Measurements from ENCODE around the gene CLDND2.
A peak's percentile ranks its signal among the peaks of the same experiment; 100 is the strongest.

Gene CLDND2

GRCh38 chr19:51352783-51353360 is 15.9 kb downstream of the CLDND2 start:
- no peak for DNase-seq

GRCh38 chr19:51351266-51351990 is 17.4 kb downstream of the CLDND2 start:
- no peak for DNase-seq

- no peak for DNase-seq
Measured at GRCh38 chr19:51347209-51347928, 21.4 kb downstream of the CLDND2 start.

- no peak for DNase-seq
Measured at GRCh38 chr19:51346742-51347141, 22.1 kb downstream of the CLDND2 start.

GRCh38 chr19:51345076-51345620 is 23.7 kb downstream of the CLDND2 start:
- DNase-seq: no peak

GRCh38 chr19:51342631-51343569 is 25.9 kb downstream of the CLDND2 start:
- no peak for DNase-seq

- no peak for DNase-seq
Measured at GRCh38 chr19:51341976-51342580, 26.7 kb downstream of the CLDND2 start, which contains the start of gene VSIG10L. TSS of gene VSIG10L (minus strand) at chr19:51342139. CDS start at chr19:51342124, 15 bp downstream.

GRCh38 chr19:51341066-51341465 is 27.7 kb downstream of the CLDND2 start:
- no peak for DNase-seq

- no peak for DNase-seq
Measured at GRCh38 chr19:51339687-51340656, 28.8 kb downstream of the CLDND2 start.

GRCh38 chr19:51339313-51339686 is 29.5 kb downstream of the CLDND2 start:
- no peak for DNase-seq

- DNase-seq: peak in 1 of 2 experiments; percentile 4
Measured at GRCh38 chr19:51338563-51339312, 30.1 kb downstream of the CLDND2 start.

GRCh38 chr19:51337861-51338562 is 30.8 kb downstream of the CLDND2 start:
- no peak for DNase-seq

GRCh38 chr19:51337141-51337860 is 31.5 kb downstream of the CLDND2 start:
- no peak for DNase-seq

- DNase-seq: no peak
Measured at GRCh38 chr19:51333836-51334460, 34.9 kb downstream of the CLDND2 start.

- DNase-seq: no peak
Measured at GRCh38 chr19:51331716-51332115, 37.1 kb downstream of the CLDND2 start.

GRCh38 chr19:51331193-51331592 is 37.6 kb downstream of the CLDND2 start:
- DNase-seq: no peak

- DNase-seq: no peak
Measured at GRCh38 chr19:51330366-51330765, 38.4 kb downstream of the CLDND2 start.

- no peak for DNase-seq
Measured at GRCh38 chr19:51329411-51329810, 39.4 kb downstream of the CLDND2 start.
